IMR-90 (cell line): ENCODE data around the gene OCLN. TPM values are rescaled to one million over a fixed set of nuclear protein-coding genes. Genes with fewer than 3 reads are reported as not detected.

ENCODE experiments used
- ATAC-seq: fragments of 200-7000 bp; cut with Tn5 transposase; 2 replicates; pipeline ENCODE4 v1.9.1; 2020; ENCODE audit warnings: low read depth, mild to moderate bottlenecking, moderate library complexity
- BruUV-seq: library from RNA; stranded (reverse); fragments of 400-500 nt; replicated peaks from 2 replicates; lab custom pipeline; 2021; lab: Mats Ljungman, UMichigan
- CTCF ChIA-PET: fragments of 300-600 bp; formaldehyde crosslinking; extraction: SDS; loops from one replicate; lab custom pipeline; 2021; ENCODE audit warnings: antibody characterized with exemption; lab: Yijun Ruan, JAX
- POLR2A ChIA-PET: fragments of 300-600 bp; sonication (Branson Sonifier 250); formaldehyde crosslinking; loops from one replicate; lab custom pipeline; 2022; ENCODE audit warnings: antibody characterized with exemption; ENCODE audit not compliant: unreplicated experiment; lab: Charles Lee
- DNase-seq: peaks from one replicate; pipeline ENCODE4 v3.0.0; 2013
- H2AFZ ChIP-seq: replicated peaks from 2 replicates; pipeline ENCODE3; 2013; ENCODE audit warnings: low read length, mild to moderate bottlenecking; ENCODE audit not compliant: poor library complexity
- H2AK5ac ChIP-seq: 2 replicates; pipeline ENCODE4 v1.6.1; 2013; ENCODE audit warnings: low read depth, low read length, inconsistent platforms
- H2AK9ac ChIP-seq: replicated peaks from 2 replicates; pipeline ENCODE3; 2013; ENCODE audit warnings: mild to moderate bottlenecking, low read depth, low read length, moderate library complexity; ENCODE audit not compliant: poor library complexity
- H2BK120ac ChIP-seq: 2 replicates; pipeline ENCODE4 v1.6.1; 2013; ENCODE audit warnings: low read depth, low read length, inconsistent platforms
- H2BK15ac ChIP-seq: 3 replicates; pipeline ENCODE4 v1.6.1; 2013; ENCODE audit warnings: low read depth, low read length, inconsistent platforms
- H2BK20ac ChIP-seq: 2 replicates; pipeline ENCODE4 v1.6.1; 2013; ENCODE audit warnings: low read depth, mild to moderate bottlenecking, inconsistent platforms, low read length, moderate library complexity
- H2BK5ac ChIP-seq: 2 replicates; pipeline ENCODE4 v1.6.1; 2013; ENCODE audit warnings: mild to moderate bottlenecking, low read depth, low read length, inconsistent platforms; ENCODE audit not compliant: poor library complexity, severe bottlenecking
- H3K14ac ChIP-seq: replicated peaks from 2 replicates; pipeline ENCODE4 v1.6.1; 2013; ENCODE audit warnings: low read depth, low read length, inconsistent platforms
- H3K18ac ChIP-seq: 2 replicates; pipeline ENCODE4 v1.6.1; 2013; ENCODE audit warnings: low read depth, low read length, control low read depth
- H3K23ac ChIP-seq: 2 replicates; pipeline ENCODE4 v1.6.1; 2013; ENCODE audit warnings: low read depth, low read length, inconsistent platforms
- H3K27ac ChIP-seq: 2 replicates; pipeline ENCODE4 v1.5.1; 2013; ENCODE audit warnings: mild to moderate bottlenecking, control low read depth, low read length; ENCODE audit not compliant: insufficient read depth
- H3K27me3 ChIP-seq: 2 replicates; pipeline ENCODE4 v1.6.1; 2013; ENCODE audit warnings: low read length; ENCODE audit not compliant: control insufficient read depth, insufficient read depth
- H3K36me3 ChIP-seq: 2 replicates; pipeline ENCODE4 v1.6.1; 2013; ENCODE audit warnings: low read length, mixed read lengths; ENCODE audit not compliant: control insufficient read depth, insufficient read depth
- H3K4ac ChIP-seq: 2 replicates; pipeline ENCODE4 v1.6.1; 2013; ENCODE audit warnings: low read depth, low read length, inconsistent platforms
- H3K4me1 ChIP-seq: 2 replicates; pipeline ENCODE4 v1.6.1; 2013; ENCODE audit warnings: low read length, mixed read lengths; ENCODE audit not compliant: control insufficient read depth, insufficient read depth
- H3K4me2 ChIP-seq: 2 replicates; pipeline ENCODE4 v1.6.1; 2013; ENCODE audit warnings: low read depth, mild to moderate bottlenecking, control low read depth, low read length, moderate library complexity
- H3K4me3 ChIP-seq: 2 replicates; pipeline ENCODE4 v1.5.1; 2013; ENCODE audit warnings: low read depth, mild to moderate bottlenecking, control low read depth, low read length, moderate library complexity; ENCODE audit not compliant: insufficient read depth
- H3K56ac ChIP-seq: 2 replicates; pipeline ENCODE4 v1.6.1; 2013; ENCODE audit warnings: low read length, inconsistent platforms; ENCODE audit not compliant: insufficient read depth; ENCODE audit errors: extremely low read depth
- H3K79me1 ChIP-seq, 2 experiments: 2 replicates each; pipeline ENCODE4 v1.6.1; 2013; ENCODE audit warnings: low read length in 2 of 2, inconsistent platforms in 1 of 2, low read depth in 1 of 2
- H3K9ac ChIP-seq: 2 replicates; pipeline ENCODE4 v1.6.1; 2013; ENCODE audit warnings: low read depth, low read length, control low read depth
- H3K9me1 ChIP-seq: 2 replicates; pipeline ENCODE4 v1.6.1; 2013; ENCODE audit warnings: low read length, inconsistent platforms; ENCODE audit not compliant: insufficient read depth
- H3K9me3 ChIP-seq: 2 replicates; pipeline ENCODE4 v1.6.1; 2013; ENCODE audit warnings: low read length; ENCODE audit not compliant: control insufficient read depth, insufficient read depth
- H4K20me1 ChIP-seq: 2 replicates; pipeline ENCODE4 v1.6.1; 2013; ENCODE audit warnings: low read length, inconsistent platforms; ENCODE audit not compliant: insufficient read depth
- H4K5ac ChIP-seq: 2 replicates; pipeline ENCODE4 v1.6.1; 2013; ENCODE audit warnings: mild to moderate bottlenecking, low read depth, low read length, control low read depth
- H4K8ac ChIP-seq, 2 experiments: 2 replicates each; pipeline ENCODE4 v1.6.1; 2013; ENCODE audit warnings: low read depth in 2 of 2, low read length in 2 of 2, control low read depth in 1 of 2, inconsistent platforms in 1 of 2
- H4K91ac ChIP-seq: 2 replicates; pipeline ENCODE4 v1.6.1; 2013; ENCODE audit warnings: low read depth, low read length, inconsistent platforms; ENCODE audit not compliant: insufficient read depth
- BHLHE40 ChIP-seq: fragments of 150-350 bp; IDR thresholded peaks from 2 replicates; pipeline ENCODE4 v1.6.1; 2016; ENCODE audit warnings: mild to moderate bottlenecking, low read depth, low read length
- CEBPB ChIP-seq: IDR thresholded peaks from 2 replicates; pipeline ENCODE4 v1.6.1; 2012; ENCODE audit warnings: low read depth, low read length, improper control_type of control experiment
- CHD1 ChIP-seq: IDR thresholded peaks from 2 replicates; pipeline ENCODE4 v1.6.1; 2012; ENCODE audit warnings: low read depth, low read length, improper control_type of control experiment
- CTCF ChIP-seq: conservative IDR thresholded peaks from 2 replicates; pipeline ENCODE4 v1.5.1; 2012; ENCODE audit warnings: mild to moderate bottlenecking, low read depth, low read length, improper control_type of control experiment
- ELK1 ChIP-seq: fragments of 150-350 bp; IDR thresholded peaks from 2 replicates; pipeline ENCODE4 v1.6.1; 2016; ENCODE audit warnings: low read depth, mild to moderate bottlenecking, low read length, moderate library complexity, borderline replicate concordance
- FOS ChIP-seq: fragments of 150-350 bp; IDR thresholded peaks from 2 replicates; pipeline ENCODE4 v1.6.1; 2016; ENCODE audit warnings: low read depth, low read length
- MAFK ChIP-seq: IDR thresholded peaks from 2 replicates; pipeline ENCODE4 v1.6.1; 2012; ENCODE audit warnings: low read depth, low read length, improper control_type of control experiment
- MAZ ChIP-seq: IDR thresholded peaks from 2 replicates; pipeline ENCODE4 v1.6.1; 2012; ENCODE audit warnings: low read depth, mild to moderate bottlenecking, low read length, improper control_type of control experiment, moderate library complexity, borderline replicate concordance
- MXI1 ChIP-seq: IDR thresholded peaks from 2 replicates; pipeline ENCODE4 v1.6.1; 2012; ENCODE audit warnings: low read depth, mild to moderate bottlenecking, low read length, moderate library complexity, borderline replicate concordance
- NFE2L2 ChIP-seq: fragments of 150-350 bp; IDR thresholded peaks from 2 replicates; pipeline ENCODE4 v1.6.1; 2016; ENCODE audit warnings: low read depth, mild to moderate bottlenecking, low read length
- POLR2A ChIP-seq: IDR thresholded peaks from 2 replicates; pipeline ENCODE4 v1.6.1; 2012; ENCODE audit warnings: mild to moderate bottlenecking, low read depth, low read length
- RAD21 ChIP-seq: IDR thresholded peaks from 2 replicates; pipeline ENCODE4 v1.6.1; 2012; ENCODE audit warnings: low read length, improper control_type of control experiment
- RCOR1 ChIP-seq: IDR thresholded peaks from 2 replicates; pipeline ENCODE4 v1.6.1; 2012; ENCODE audit warnings: mild to moderate bottlenecking, low read length, improper control_type of control experiment; ENCODE audit not compliant: insufficient replicate concordance
- RFX5 ChIP-seq: IDR thresholded peaks from 2 replicates; pipeline ENCODE4 v1.8.0; 2012; ENCODE audit warnings: low read depth, mild to moderate bottlenecking, low read length, moderate library complexity
- SMC3 ChIP-seq: fragments of 150-350 bp; IDR thresholded peaks from 2 replicates; pipeline ENCODE4 v1.6.1; 2016; ENCODE audit warnings: low read depth, mild to moderate bottlenecking, antibody characterized with exemption, low read length, moderate library complexity
- USF2 ChIP-seq: fragments of 150-350 bp; IDR thresholded peaks from 2 replicates; pipeline ENCODE4 v1.6.1; 2017; ENCODE audit warnings: mild to moderate bottlenecking, antibody characterized with exemption, low read length, low read depth
- WGBS, 2 experiments: methylation state at CpG; one replicate each; pipeline versions ENCODE4 v1.1.5 to v1.1.7; 2013; ENCODE audit warnings: missing lambda C conversion rate in 2 of 2; ENCODE audit not compliant: insufficient read length in 1 of 2; ENCODE audit errors: extremely low coverage in 2 of 2; 5-methylcytosine and 5-hydroxymethylcytosine counted together
- dilution Hi-C: fragments of 300-500 bp; cut with HindIII; formaldehyde crosslinking; loops from one replicate; pipeline ENCODE4 v1.14.3; 2018; ENCODE audit warnings: low sequenced_read_pairs; ENCODE audit not compliant: unreplicated experiment
- in situ Hi-C: fragments of 300-500 bp; cut with MboI; formaldehyde crosslinking; loops from 3 replicates; pipeline ENCODE4 v1.14.3; 2019; ENCODE audit warnings: low sequenced_read_pairs, inconsistent platforms, mixed read lengths
- intact Hi-C: fragments of 100-400 bp; cut with micrococcal nuclease; formaldehyde crosslinking; loops from 2 replicates; pipeline ENCODE4 v1.10.0; 2022
- polyA plus RNA-seq, 3 experiments: library from polyadenylated mRNA; depleted of rRNA; stranded (reverse); fragments of >200 nt; gene quantifications; 2 replicates each; pipeline ENCODE4 v1.2.3, GENCODE V29; 2012; ENCODE audit warnings: low replicate concordance in 1 of 3
- total RNA-seq: library from RNA; depleted of rRNA; stranded (reverse); fragments of >200 nt; gene quantifications from 2 replicates; pipeline ENCODE4 v1.2.3, GENCODE V29; 2012

OCLN gene
- total and polyA plus RNA-seq, 2 of the 4 experiments (the other 2 are of a cell fraction): 0.72 to 0.99 TPM

- no peak overlapping the region for H4K91ac ChIP-seq
- H2AFZ ChIP-seq: no peak overlapping the region
- no peak overlapping the region for H2AK9ac ChIP-seq
- in situ Hi-C loops: no loop called here
- H3K23ac ChIP-seq: no peak overlapping the region
- H2BK5ac ChIP-seq: no peak overlapping the region
- ChIA-PET POLR2A (no interaction called here), CTCF (interaction anchor here (0.6 kb wide), 2 partner anchors 9 to 78 kb away, joined by 4 to 8 read pairs; no protein-coding TSS in a partner anchor)
- H3K4me2 ChIP-seq: no peak overlapping the region
- H3K9me1 ChIP-seq: no peaks in the 10 kb centered on the region
- WGBS, 2 experiments: no CpG with 5 or more reads among the region's 2 CpGs
- ATAC-seq (no peak), DNase-seq (no peak)
- no peak overlapping the region for H3K14ac ChIP-seq
- no peaks in the 10 kb centered on the region for H3K79me1 ChIP-seq
- dilution Hi-C loops: no loop called here
- no peaks in the 10 kb centered on the region; the same call in 1 of the 2 replicates for H3K4me1 ChIP-seq
- intact Hi-C loops: no loop called here
- no peak overlapping the region for H3K4me3 ChIP-seq
- H3K18ac ChIP-seq: no peak overlapping the region
- H4K20me1 ChIP-seq: no peaks in the 10 kb centered on the region
- H2BK120ac ChIP-seq: no peak overlapping the region
- TF ChIP-seq CEBPB (no peak), USF2 (no peak), CTCF (no peak), MXI1 (no peak), CHD1 (no peak), RFX5 (no peak), BHLHE40 (no peak), RCOR1 (no peak), MAFK (no peak), ELK1 (no peak), SMC3 (no peak), RAD21 (no peak), MAZ (no peak), NFE2L2 (no peak), POLR2A (no peak), FOS (no peak)
- H2BK20ac ChIP-seq: no peak overlapping the region
- H3K9me3 ChIP-seq: no peaks in the 10 kb centered on the region
- no peak overlapping the region for H3K4ac ChIP-seq
- H2AK5ac ChIP-seq: no peak overlapping the region
- no peak overlapping the region for H4K8ac ChIP-seq
- H3K27ac ChIP-seq: no peak overlapping the region
- no peak overlapping the region for H3K9ac ChIP-seq
- H2BK15ac ChIP-seq: no peak overlapping the region
- H3K36me3 ChIP-seq: no peaks in the 10 kb centered on the region
- no peak overlapping the region for H3K56ac ChIP-seq
- no peak overlapping the region for H4K5ac ChIP-seq
- BruUV-seq: no TSS peak
- no peaks in the 10 kb centered on the region for H3K27me3 ChIP-seq
Observed at GRCh38 chr5:69510694-69511093, 18.1 kb downstream of the OCLN start.
